T-helper 1 cell (primary cell): ENCODE measurements around the gene NTF3.

Experiments used
- DNase-seq, 5 donors: peaks; one replicate each; pipeline ENCODE4 v3.0.0-alpha.2; 2012 to 2020

The NTF3 gene

DNA sequence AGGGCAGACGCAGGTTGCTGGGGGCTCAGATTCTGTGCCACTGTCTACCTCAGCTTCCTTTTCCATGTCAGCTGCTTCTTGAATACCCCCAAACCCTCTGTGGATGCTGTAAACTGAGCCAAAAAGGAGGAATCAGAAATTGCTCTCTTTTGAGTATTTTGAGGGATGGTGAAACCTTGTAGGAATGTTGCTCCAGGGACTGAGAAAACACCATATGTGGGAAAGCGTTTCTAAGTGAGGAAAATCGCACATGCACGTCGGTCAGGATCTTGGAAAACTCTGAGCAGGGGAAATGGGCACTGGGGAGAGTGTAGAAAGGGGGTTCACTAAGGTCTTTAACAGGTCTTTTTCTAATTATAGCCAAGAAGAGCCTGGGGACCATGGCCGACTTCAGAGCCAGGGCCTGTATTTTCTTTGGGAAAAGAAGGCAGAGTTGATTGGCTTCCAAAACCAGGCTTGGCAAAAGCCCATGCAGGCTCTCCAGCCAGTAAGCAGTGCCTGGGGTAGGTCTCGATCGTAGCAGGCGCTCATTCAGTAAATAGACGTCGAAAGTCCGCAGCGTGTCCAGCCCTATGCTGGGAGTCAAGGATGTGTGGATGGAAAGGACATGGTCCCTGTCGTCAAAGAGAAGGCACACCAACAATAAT is 58.0 kb downstream of the NTF3 start:
- no peak for DNase-seq

- DNase-seq = no peak
Measured at GRCh38 chr12:5492562-5492961, 60.7 kb downstream of the NTF3 start.

- DNase-seq = no peak
Measured at GRCh38 chr12:5493018-5493417, 61.1 kb downstream of the NTF3 start.

DNA sequence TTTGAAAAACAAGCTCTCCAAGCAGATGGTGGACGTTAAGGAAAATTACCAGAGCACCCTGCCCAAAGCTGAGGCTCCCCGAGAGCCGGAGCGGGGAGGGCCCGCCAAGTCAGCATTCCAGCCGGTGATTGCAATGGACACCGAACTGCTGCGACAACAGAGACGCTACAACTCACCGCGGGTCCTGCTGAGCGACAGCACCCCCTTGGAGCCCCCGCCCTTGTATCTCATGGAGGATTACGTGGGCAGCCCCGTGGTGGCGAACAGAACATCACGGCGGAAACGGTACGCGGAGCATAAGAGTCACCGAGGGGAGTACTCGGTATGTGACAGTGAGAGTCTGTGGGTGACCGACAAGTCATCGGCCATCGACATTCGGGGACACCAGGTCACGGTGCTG is 62.4 kb downstream of the NTF3 start:
- no peak for DNase-seq

DNA sequence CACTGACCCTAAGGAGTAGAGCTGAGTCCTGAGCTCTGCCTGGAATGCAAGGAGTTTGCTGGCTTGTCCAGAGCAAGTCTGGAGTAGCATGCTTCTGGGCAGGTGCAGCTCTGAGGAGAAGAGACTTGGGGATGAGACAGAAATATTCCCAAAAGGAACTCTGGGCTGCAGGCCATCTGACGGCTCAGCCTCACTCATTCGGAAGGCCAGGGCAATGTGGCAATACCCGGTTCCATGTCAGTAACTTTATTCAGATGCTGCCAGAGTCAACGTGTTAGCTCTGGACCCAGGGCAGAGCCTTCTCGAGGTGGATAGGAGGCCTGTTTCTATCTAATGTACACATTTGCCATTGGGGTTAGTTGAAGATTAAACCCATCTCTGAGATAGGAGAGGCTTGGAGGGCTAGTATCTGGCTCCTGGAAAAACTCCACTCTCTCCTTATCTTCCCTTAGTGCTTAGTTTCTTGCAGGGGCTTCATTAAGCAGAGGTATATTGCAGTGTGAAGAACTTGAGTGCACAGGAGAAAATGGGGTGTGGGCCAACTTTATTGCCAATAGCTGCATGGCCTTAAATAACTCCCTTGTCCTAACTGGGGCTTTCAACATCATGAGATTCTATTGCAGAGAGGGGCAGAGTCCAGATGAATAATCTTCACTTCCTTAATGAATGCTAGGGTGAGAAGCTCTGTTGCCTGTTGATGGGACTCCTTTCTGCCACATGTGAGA is 65.6 kb downstream of the NTF3 start:
- no peak for DNase-seq

DNA sequence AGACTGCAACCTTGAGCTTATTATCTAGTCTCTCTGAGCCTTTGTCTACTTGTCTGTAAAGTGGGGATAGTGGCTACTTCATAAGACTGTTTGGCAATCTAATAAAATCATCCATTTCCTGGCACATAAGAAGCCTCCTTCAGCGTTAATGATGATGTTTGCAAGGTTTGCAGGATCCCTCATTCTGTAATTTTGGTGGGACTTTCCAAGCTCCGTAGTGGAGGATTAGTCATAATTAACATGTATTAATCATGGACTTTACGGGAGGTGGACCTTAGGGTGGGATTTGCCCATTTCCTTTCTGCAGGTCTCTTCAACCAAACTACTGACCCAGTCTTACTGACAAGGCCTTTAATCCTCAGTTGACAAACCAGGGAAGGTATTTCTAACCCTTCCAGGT is 66.2 kb downstream of the NTF3 start:
- no peak for DNase-seq

- DNase-seq = no peak
Measured at GRCh38 chr12:5498806-5499205, 66.9 kb downstream of the NTF3 start.

GRCh38 chr12:5499566-5500330 is 67.8 kb downstream of the NTF3 start:
- no peak for DNase-seq

DNA sequence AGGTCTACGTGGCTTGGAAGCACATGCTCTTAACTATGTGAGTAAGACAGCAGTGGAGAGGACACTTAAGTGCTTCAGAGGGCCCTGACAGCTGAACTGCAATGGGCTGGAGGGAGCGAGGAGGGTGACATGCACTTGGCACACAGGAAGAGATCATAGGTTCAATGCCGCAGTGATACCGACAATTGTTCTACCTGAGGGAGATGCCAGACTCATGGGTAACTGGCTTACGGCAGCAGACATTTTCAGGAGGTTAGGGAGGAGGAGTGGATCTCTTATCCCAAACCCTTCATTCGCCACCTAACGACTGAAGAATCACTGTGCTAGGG is 68.4 kb downstream of the NTF3 start:
- no peak for DNase-seq

DNA sequence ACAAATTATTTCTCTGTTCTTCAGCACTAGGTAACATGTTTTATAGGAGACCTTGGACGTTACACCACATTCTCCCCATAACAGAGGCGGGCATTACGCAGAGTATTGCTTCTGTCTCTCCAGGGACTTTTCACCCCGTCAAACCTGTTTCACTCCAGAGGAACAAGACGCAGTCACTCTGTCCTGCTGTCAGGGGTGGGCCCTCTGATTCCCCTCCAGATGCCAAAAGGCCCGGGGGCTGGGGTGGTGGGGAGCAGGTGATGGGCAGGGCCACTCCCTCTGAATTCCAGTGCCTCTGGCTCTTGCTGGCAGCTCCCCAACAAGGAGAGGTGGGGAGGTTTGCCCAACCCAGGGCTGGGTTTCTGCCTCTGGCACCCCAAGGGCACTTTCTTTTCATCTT is 71.9 kb downstream of the NTF3 start:
- no peak for DNase-seq

- no peak for DNase-seq
Measured at GRCh38 chr12:5505116-5505515, 73.2 kb downstream of the NTF3 start.

GRCh38 chr12:5505751-5506150 is 73.8 kb downstream of the NTF3 start:
- no peak for DNase-seq

DNA sequence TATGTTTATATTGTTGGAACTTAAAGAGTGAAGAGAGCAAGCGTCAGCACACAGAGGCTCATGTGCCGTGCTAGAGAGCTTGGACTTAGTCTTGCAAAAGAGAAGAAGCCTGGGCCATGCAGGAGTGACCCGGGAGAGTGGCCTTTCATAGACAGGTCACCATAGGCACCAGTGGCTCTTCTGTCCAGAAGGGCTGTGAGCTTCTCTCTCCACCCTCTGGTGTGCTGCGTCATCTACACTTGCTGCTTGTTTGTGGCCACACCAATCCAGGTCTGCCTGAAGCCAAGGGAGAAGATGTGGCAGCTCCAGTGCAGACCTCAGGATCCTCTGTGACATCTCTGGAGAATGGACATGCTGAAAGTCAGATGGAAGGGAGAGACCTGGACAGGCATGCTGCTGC is 74.4 kb downstream of the NTF3 start:
- no peak for DNase-seq

DNA sequence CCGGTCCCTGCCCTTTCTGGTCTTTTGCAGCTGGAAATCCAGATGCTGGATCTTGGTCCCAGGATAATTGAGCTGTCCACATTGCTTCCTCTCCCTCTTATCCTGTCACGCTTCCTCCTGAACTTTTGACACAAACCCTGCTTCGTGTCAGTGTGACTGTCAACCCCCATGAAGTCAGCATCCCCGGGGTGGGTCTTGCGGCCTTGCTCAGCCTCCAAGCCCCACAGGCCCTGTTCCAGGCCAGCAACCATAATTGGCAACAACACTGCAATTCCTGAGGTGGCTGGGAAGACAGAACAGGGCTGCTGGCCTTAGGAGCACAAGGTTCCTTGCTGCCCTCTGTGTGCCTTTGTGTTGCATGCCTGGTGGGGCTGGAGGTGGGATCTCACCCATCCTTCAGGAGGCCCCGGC is 74.9 kb downstream of the NTF3 start:
- no peak for DNase-seq

DNA sequence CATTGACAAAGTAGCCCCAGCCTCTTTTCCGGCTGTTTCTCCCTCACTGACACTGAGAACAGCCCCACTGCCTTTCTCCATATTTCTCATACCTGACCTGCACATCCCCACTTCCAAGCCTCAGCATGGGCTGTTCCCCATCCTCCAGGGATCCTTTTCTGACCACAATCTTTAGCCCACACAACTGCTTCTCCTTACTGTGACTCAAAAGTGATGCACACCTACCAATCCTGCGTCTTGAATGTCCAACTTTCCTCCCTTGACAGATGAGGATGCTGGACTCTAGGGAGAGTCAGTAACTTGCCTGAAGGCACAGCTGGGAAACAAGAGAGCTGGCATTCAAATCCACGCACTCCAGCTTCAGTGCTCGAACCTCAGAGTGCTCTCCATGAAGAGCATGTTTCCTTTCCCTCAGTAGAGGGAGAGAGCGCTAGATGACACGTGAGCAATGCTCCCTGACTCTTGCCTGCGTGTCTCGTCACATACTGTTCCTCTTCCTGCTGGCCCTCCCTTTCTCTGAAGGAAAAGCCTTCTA is 75.6 kb downstream of the NTF3 start:
- DNase-seq = no peak

DNA sequence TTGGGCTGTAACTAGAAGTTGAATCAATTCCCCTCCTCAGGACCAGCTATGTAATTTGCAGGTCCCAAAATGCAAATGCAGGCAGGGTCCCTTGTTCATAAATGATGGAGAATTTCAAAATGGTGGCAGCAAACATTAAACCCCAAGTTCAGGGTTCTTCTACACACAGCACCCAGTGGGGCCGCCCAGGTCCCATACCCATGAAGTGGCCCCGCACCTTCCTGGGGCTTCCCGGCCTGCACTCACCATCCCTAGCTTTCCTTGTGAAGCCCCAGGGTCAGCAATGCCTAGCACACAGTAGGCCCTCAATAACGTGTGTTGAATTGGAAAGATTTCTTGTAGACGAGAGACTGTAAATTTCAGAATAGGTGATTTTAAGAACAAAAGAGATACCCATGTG is 76.0 kb downstream of the NTF3 start:
- DNase-seq = no peak

GRCh38 chr12:5509102-5509501 is 77.2 kb downstream of the NTF3 start:
- no peak for DNase-seq

GRCh38 chr12:5509557-5509956 is 77.6 kb downstream of the NTF3 start:
- DNase-seq = no peak

DNA sequence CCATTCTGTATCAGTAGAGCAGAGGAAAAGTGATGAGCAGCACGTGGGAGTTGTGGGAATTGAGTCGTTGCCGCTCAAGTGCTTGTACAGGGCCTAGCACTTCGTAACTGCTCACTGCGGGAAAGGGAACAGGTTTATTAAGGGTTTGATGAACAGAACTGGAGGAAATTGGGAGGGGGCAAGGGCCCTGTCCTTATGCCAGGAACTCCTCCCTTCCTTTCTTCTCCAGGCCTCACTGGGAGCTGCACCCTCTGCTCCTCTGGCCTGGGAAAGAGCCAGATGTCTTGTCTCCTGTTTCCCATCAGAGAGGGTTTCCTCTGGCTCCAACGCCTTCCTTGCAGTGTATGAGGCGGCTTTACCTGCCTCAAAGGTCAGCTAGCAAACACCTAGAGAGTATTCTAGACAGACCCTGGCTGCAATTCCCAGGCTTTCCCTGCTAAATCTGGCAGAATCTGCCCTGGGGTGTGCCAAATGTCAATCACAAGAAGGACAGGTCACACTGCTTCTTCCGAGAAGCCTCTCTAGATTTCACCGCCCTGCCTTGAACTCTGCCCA is 78.4 kb downstream of the NTF3 start:
- no peak for DNase-seq

DNA sequence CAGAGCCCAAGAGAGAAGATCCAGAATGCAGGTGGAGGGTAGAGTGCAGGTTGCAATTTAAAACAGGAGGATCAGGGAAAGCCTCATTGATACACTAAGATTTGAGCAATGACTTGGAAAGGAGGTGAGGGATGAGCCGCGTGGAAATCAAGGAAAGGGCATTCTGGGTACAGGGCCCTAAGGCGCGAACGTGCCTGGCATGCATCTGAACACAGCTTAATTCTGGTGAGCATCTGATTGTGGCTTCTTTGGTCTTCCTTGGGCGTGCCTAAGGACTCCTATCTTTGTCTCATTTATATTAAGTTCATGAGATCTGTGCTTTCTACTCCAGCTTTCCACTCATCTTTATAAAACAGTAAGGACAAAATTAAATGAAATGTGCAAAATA is 79.3 kb downstream of the NTF3 start:
- DNase-seq = no peak

DNA sequence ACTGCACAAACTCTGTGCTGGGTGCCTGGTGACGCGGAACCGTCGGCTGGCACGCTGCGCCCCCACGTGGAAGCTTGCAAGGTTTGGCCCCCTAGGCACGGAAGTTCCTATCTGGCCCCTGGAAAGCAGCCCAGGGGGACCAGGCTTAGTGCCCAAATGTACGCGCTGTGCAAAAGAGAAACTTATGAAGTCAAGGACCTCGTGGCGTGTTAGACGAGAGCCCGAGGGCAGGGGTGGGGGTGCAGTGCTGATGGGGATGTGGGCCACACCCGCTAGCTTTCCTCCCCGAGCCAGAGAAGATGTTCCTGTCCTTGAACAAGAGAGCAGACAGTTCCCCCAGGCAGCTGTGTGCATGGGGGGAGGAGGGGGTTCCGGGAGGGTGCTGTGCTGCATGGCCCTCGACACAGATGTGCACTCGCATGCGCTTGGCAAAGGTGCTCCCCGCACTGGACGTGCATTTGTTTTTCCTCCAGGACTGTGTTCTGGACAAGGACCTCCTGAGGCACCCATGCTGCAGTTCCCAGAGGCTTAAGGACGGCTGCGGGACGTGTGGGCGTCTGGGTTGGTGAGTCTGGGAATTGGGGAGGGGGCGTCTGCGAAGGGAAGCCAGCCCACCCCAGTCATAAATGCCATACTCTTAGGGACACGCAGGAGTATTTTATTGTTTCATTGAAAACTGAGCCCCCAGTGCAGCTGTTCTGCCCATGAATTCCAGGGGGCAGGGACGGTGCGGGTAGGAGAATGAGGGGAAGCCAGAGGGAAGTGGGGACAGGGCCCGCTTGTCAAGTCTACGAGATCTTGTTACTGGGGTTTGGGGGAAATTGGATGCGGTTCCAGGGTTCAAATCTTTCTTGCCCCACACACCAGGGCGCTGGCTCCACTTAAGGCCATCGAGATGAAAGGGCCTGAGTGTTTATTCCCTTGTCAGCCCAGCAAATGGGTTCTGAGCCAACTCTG is 80.0 kb downstream of the NTF3 start:
- no peak for DNase-seq

- DNase-seq = no peak
Measured at GRCh38 chr12:5512601-5512970, 80.7 kb downstream of the NTF3 start.

DNA sequence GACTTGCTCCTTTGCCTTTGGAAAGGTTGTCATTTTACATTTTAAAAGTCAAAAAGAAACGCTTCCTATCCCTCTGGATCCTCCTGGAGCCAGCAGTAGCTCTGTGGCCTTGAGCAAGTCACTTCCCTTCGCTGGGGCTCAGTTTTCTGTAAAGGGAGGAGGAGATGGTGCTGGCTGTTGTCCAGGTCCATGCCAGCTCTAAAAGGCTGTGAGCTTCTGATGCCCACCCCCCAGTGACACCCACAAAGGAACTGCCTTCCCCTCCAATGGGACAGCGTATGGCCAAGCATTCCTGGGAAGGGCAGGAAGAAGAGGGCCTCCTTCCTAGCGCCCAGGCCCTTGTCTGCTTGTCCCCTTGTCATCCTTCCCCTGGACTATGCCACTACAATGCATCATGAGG is 81.5 kb downstream of the NTF3 start:
- no peak for DNase-seq
